WERI-Rb-1 (cell line): ENCODE results near the gene KCTD1.

Experiments
- DNase-seq: peaks from one replicate; pipeline ENCODE4 v3.0.0-alpha.2; 2020
- H3K27ac ChIP-seq: fragments of 250-450 bp; sonication (Bioruptor Pico); 2 replicates; pipeline ENCODE4 v1.5.1; 2020; ENCODE audit warnings: mild to moderate bottlenecking, moderate library complexity
- H3K27me3 ChIP-seq: fragments of 250-450 bp; sonication (Bioruptor Pico); 2 replicates; pipeline ENCODE4 v1.5.1; 2021; ENCODE audit warnings: mild to moderate bottlenecking, low read depth, moderate library complexity; ENCODE audit not compliant: insufficient read depth, severe bottlenecking
- H3K36me3 ChIP-seq: fragments of 250-450 bp; sonication (Bioruptor Pico); 2 replicates; pipeline ENCODE4 v1.5.1; 2020; ENCODE audit warnings: mild to moderate bottlenecking, moderate library complexity
- H3K4me3 ChIP-seq: 2 replicates; pipeline ENCODE4 v1.5.1; 2011; ENCODE audit warnings: low read depth, mild to moderate bottlenecking, control low read depth, low read length
- H3K9me3 ChIP-seq: fragments of 250-450 bp; sonication (Bioruptor Pico); 2 replicates; pipeline ENCODE4 v1.5.1; 2021; ENCODE audit warnings: mild to moderate bottlenecking, moderate library complexity; ENCODE audit not compliant: severe bottlenecking
- TF ChIP-seq, protein P1 (sequence below): IDR thresholded peaks from 2 replicates; pipeline ENCODE4 v1.5.1; 2011; ENCODE audit warnings: low read depth, mild to moderate bottlenecking, control low read depth, inconsistent platforms, low read length

KCTD1 gene

DNA sequence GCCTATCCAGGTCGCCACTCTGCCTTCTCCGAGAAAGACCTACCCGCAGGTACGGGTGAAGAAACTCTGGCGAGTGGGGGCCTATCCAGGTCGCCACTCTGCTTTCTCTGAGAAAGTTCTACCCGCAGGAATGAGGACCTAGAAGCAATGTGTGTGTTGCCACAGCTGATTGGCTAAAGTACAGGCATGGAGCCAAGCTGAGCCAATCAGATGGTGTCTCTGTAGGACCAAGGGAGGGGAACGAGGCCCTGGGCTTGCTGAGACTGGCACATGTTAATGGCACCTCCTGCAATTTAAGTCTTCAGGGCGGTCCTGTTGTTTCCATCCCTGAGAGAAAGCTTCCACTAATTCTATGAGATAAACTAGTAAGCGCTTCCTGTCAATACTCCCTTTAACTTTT is 82.3 kb downstream of the KCTD1 start:
- no peak for DNase-seq
- Histone ChIP-seq H3K27ac (no peak overlapping the region), H3K36me3 (no peaks in the 10 kb centered on the region), H3K27me3 (no peaks in the 10 kb centered on the region), H3K4me3 (no peak overlapping the region), H3K9me3 (no peaks in the 10 kb centered on the region)
- TF ChIP-seq, protein P1, sequence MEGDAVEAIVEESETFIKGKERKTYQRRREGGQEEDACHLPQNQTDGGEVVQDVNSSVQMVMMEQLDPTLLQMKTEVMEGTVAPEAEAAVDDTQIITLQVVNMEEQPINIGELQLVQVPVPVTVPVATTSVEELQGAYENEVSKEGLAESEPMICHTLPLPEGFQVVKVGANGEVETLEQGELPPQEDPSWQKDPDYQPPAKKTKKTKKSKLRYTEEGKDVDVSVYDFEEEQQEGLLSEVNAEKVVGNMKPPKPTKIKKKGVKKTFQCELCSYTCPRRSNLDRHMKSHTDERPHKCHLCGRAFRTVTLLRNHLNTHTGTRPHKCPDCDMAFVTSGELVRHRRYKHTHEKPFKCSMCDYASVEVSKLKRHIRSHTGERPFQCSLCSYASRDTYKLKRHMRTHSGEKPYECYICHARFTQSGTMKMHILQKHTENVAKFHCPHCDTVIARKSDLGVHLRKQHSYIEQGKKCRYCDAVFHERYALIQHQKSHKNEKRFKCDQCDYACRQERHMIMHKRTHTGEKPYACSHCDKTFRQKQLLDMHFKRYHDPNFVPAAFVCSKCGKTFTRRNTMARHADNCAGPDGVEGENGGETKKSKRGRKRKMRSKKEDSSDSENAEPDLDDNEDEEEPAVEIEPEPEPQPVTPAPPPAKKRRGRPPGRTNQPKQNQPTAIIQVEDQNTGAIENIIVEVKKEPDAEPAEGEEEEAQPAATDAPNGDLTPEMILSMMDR = no peak

DNA sequence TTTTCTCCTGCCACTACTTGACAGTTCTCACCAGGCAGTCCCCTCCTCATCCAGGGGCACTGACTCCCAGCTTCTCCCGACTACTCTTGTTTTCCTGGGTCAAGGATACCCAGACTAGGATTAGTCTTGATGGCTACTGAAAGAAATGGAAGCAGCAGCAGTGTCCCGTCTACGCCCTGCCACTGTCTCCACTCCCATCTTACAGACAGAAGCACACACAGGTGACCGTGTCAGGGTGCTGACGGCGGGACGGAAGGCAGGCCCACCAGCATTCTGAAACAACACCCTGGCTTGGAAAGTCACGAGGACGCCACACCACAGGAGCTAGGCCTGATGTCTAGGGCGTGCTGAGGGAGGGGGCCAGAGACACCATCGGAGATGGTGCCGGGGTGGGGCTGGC is 82.9 kb downstream of the KCTD1 start:
- Histone ChIP-seq H3K27me3 (no peaks in the 10 kb centered on the region), H3K27ac (no peak overlapping the region), H3K4me3 (no peak overlapping the region), H3K9me3 (no peaks in the 10 kb centered on the region), H3K36me3 (no peaks in the 10 kb centered on the region)
- TF ChIP-seq, protein P1 = no peak
- no peak for DNase-seq

DNA sequence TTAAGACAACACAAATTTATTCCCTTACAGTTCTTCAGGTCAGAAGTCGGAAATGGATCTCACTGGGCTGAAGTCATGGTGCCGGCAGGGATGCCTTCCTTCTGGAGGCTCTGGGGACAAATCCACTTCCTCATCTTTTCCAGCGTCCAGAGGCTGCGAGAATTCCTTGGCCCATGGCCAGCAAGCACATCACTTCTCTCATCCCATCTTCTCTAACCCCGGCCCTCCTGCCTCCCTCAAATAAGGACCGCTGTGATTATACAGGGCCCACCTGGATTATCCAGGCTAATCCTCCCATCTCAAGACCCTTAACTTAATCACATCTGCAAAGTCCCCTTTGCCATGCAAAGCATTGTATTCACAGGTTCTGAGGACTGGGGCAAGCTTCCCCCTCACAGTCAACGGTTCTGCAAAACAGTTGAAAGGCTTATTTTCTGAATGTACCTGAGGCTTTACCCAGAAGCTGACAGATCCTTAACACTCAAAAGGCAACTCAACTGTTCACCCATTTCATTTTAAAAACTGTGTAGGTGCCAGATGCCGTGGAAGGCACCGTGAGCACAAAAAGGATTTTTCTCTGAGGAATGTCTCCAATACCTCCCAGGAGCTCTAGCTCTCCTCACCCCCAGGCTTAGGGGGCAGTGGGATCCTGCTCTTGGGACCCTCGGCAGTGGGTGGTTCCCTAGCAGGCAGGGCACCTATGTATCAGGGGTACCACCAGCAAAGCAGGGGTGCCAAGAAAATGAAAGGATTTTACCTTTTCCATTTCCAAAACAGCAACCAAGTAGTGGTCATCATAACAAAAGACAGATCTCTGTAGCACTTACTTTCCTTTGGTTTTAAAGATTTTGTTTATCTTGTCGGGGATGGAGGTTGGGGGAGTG is 84.0 kb downstream of the KCTD1 start:
- no peak overlapping the region for H3K27ac ChIP-seq
- TF ChIP-seq, protein P1 = no peak
- H3K36me3 ChIP-seq = no peaks in the 10 kb centered on the region
- DNase-seq = peak; percentile 52
- no peak overlapping the region for H3K4me3 ChIP-seq
- no peaks in the 10 kb centered on the region for H3K9me3 ChIP-seq
- H3K27me3 ChIP-seq = no peaks in the 10 kb centered on the region

DNA sequence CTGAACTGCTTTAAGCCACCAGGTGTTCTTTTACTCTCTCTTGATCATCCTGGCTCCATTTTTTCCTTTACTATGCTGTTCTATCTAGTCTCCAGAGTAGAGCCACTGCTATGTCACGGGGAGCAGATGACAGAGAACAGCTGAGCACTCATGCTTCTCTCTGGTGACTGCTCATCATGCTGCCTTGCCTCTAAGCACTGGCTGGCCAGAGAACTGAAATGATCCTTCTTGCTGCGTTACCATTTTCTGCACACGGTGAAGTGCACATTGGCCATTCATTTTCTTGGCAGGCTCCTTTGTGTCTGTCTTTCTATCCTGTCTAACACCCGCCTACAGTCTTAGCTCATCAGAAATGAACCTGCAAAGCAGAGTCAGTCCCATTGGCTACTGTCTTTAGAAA is 86.0 kb downstream of the KCTD1 start:
- no peaks in the 10 kb centered on the region for H3K36me3 ChIP-seq
- H3K27me3 ChIP-seq = no peaks in the 10 kb centered on the region
- DNase-seq = no peak
- TF ChIP-seq, protein P1 = no peak
- H3K27ac ChIP-seq = no peak overlapping the region
- no peak overlapping the region for H3K4me3 ChIP-seq
- H3K9me3 ChIP-seq = no peaks in the 10 kb centered on the region

DNA sequence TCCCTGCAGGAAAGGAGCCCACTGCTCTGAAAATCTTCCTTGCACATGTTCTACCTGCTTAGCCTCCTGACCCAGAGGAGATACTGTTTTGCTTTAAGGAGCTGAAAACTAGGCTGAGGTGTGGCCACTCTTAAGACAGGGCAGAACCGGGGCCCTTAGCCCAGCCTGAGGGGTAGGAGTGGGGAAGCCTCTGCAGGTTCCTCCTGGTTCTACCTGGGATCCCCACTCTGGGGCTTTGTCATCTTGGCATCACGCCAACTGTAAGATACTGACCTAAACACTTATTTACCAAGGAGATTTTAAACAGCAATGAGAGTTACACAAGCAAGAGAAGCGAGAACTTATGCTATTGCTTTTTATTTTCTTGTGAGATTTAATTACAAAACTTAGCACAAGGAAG is 86.9 kb downstream of the KCTD1 start:
- Histone ChIP-seq H3K4me3 (no peak overlapping the region), H3K27me3 (no peaks in the 10 kb centered on the region), H3K36me3 (no peaks in the 10 kb centered on the region), H3K9me3 (no peaks in the 10 kb centered on the region), H3K27ac (no peak overlapping the region)
- DNase-seq = no peak
- TF ChIP-seq, protein P1 = no peak
